NCI-H345 treated with DMSO at 0.1 percent for 48 hours (cell line): ENCODE results near the gene HAND1.

Experiments
- DNase-seq: peaks from one replicate; lab custom pipeline; 2025; ENCODE audit not compliant: unreplicated experiment; lab: John Stamatoyannopoulos, UW

The HAND1 gene

GRCh38 chr5:154479944-154480750, 2.1 kb upstream of the HAND1 start:
- DNase-seq = no peak

GRCh38 chr5:154479160-154479943, 1.3 kb upstream of the HAND1 start:
- DNase-seq = no peak

GRCh38 chr5:154478752-154479159, 729 bp upstream of the HAND1 start:
- DNase-seq = no peak

- no peak for DNase-seq
Observed at GRCh38 chr5:154477382-154478223, 424 bp downstream of the HAND1 start.

- no peak for DNase-seq
Observed at GRCh38 chr5:154476354-154477205, 1.4 kb downstream of the HAND1 start.

GRCh38 chr5:154475591-154476353, 2.3 kb downstream of the HAND1 start:
- no peak for DNase-seq

- DNase-seq = no peak
Observed at GRCh38 chr5:154474396-154475334, 3.4 kb downstream of the HAND1 start.

- DNase-seq = no peak
Observed at GRCh38 chr5:154473581-154474283, 4.3 kb downstream of the HAND1 start.

GRCh38 chr5:154472871-154473580, 5.0 kb downstream of the HAND1 start:
- no peak for DNase-seq

GRCh38 chr5:154470947-154471870, 6.8 kb downstream of the HAND1 start:
- DNase-seq = no peak

- DNase-seq = no peak
Observed at GRCh38 chr5:154470137-154470536, 7.9 kb downstream of the HAND1 start.

GRCh38 chr5:154467655-154468354, 10.2 kb downstream of the HAND1 start:
- DNase-seq = no peak

- no peak for DNase-seq
Observed at GRCh38 chr5:154466671-154467070, 11.4 kb downstream of the HAND1 start.

GRCh38 chr5:154466147-154466546, 11.9 kb downstream of the HAND1 start:
- DNase-seq = no peak

GRCh38 chr5:154465169-154465568, 12.9 kb downstream of the HAND1 start:
- no peak for DNase-seq

- DNase-seq = no peak
Observed at GRCh38 chr5:154464438-154464837, 13.6 kb downstream of the HAND1 start.
